HL-60 (cell line): Measurements from ENCODE around the gene TMEM154.
A peak's percentile ranks its signal among the peaks of the same experiment; 100 is the strongest.

Experiments
- DNase-seq, 2 experiments: peaks; one replicate each; pipeline ENCODE4 v3.0.0-alpha.2; 2010 to 2020; ENCODE audit warnings: low read depth in 1 of 2, low spot score in 1 of 2
- H3K27ac ChIP-seq: fragments of 250-450 bp; sonication (Bioruptor Pico); replicated peaks from 2 replicates; pipeline ENCODE4 v1.5.1; 2020; ENCODE audit warnings: mild to moderate bottlenecking, moderate library complexity
- H3K27me3 ChIP-seq: fragments of 250-450 bp; sonication (Bioruptor Pico); 2 replicates; pipeline ENCODE4 v1.5.1; 2021; ENCODE audit warnings: mild to moderate bottlenecking, moderate library complexity; ENCODE audit not compliant: insufficient read depth, poor library complexity, severe bottlenecking
- H3K4me3 ChIP-seq: replicated peaks from 2 replicates; pipeline ENCODE4 v1.5.1; 2011; ENCODE audit warnings: mild to moderate bottlenecking, control low read depth, low read length; ENCODE audit not compliant: insufficient read depth
- CTCF ChIP-seq: IDR thresholded peaks from one replicate; pipeline ENCODE4 v1.5.1; 2011; ENCODE audit warnings: low read length, control low read depth, inconsistent platforms; ENCODE audit not compliant: insufficient read depth
- GABPA ChIP-seq: IDR thresholded peaks from 2 replicates; pipeline ENCODE4 v1.6.1; 2012; ENCODE audit warnings: low read depth
- POLR2AphosphoS5 ChIP-seq: IDR thresholded peaks from 2 replicates; pipeline ENCODE4 v1.6.1; 2012; ENCODE audit warnings: low read depth
- REST ChIP-seq: IDR thresholded peaks from 2 replicates; pipeline ENCODE4 v1.6.1; 2012; ENCODE audit warnings: low read depth; ENCODE audit not compliant: insufficient replicate concordance
- SPI1 ChIP-seq: IDR thresholded peaks from 2 replicates; pipeline ENCODE4 v1.6.1; 2012; ENCODE audit warnings: low read depth, mild to moderate bottlenecking, borderline replicate concordance

The TMEM154 gene

GRCh38 chr4:152691761-152692160 is 12.0 kb upstream of the TMEM154 start:
- Histone ChIP-seq H3K27ac (no peak overlapping the region), H3K4me3 (no peak overlapping the region), H3K27me3 (no peaks in the 10 kb centered on the region)
- no peak for TF ChIP-seq REST
- TF ChIP-seq POLR2AphosphoS5, result no peak
- TF ChIP-seq CTCF, result no peak
- TF ChIP-seq SPI1, result no peak
- no peak for TF ChIP-seq GABPA
- no peak for DNase-seq

GRCh38 chr4:152690706-152691651 is 11.2 kb upstream of the TMEM154 start:
- no peaks in the 10 kb centered on the region for H3K27me3 ChIP-seq
- H3K4me3 ChIP-seq, result no peak overlapping the region
- TF ChIP-seq CTCF (no peak), GABPA (no peak), REST (no peak), SPI1 (no peak), POLR2AphosphoS5 (no peak)
- no peak for DNase-seq
- peak overlapping the region; percentile 55 for H3K27ac ChIP-seq

- Histone ChIP-seq H3K27ac (peak overlapping the region; percentile 55), H3K4me3 (no peak overlapping the region), H3K27me3 (no peaks in the 10 kb centered on the region)
- no peak for TF ChIP-seq REST
- TF ChIP-seq SPI1, result peak; percentile 79
- DNase-seq, result peak in 1 of 2 experiments; percentile 76
Measured at GRCh38 chr4:152689615-152690501, 10.1 kb upstream of the TMEM154 start.
